ENCODE measurements around the gene PRKG1.

The PRKG1 gene

GRCh38 chr10:51503378-51503777 is 429.1 kb downstream of the PRKG1 start:
- in situ Hi-C loops (cut with MboI; ENCODE audit: low pct_unique_long_range_greater_than_20kb, low sequenced_read_pairs) = no loop called here
- no peak for DNase-seq

DNA sequence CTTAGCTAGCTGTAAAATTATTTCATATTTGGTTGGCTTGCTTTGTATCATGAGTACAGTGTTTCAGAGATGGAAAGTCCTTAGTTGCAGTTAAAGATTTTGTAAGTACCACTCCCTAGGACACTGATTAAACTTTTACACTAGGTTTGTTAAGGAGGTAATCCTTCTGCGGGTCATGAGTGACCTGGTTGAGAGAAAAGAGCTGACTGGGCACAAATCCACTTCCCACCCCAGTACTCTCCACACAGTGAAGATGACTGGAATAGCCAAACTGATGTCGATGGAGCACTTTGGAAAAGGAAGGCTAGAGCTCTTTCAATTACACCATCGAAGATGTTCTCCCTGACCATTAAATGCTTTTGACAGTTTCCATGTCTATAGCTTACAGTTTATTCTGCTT is 433.2 kb downstream of the PRKG1 start:
- in situ Hi-C loops (cut with MboI; ENCODE audit: low pct_unique_long_range_greater_than_20kb, low sequenced_read_pairs) = no loop called here
- DNase-seq = no peak

DNA sequence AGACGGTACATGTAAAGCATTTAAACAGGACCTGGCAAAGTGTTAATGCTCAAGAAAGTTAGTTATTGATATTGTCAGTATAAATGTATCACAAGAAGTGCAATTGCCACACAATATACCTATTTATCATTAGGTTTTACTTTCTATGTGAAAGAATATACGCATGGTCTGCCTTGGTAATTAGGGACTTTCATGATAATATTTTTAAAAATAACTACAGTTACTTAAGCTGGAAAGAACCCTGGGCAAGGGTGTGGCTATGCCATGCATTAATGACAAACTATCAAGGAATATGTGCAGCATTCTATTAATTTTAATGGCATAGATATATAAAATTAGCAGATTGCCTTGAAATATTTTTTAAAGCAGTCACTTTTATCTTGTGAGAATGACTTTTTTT is 433.9 kb downstream of the PRKG1 start:
- no peak for DNase-seq
- in situ Hi-C loops (cut with MboI; ENCODE audit: low pct_unique_long_range_greater_than_20kb, low sequenced_read_pairs) = no loop called here

- DNase-seq = no peak
- in situ Hi-C loops (cut with MboI; ENCODE audit: low pct_unique_long_range_greater_than_20kb, low sequenced_read_pairs) = no loop called here
Observed at GRCh38 chr10:51510231-51510630, 435.9 kb downstream of the PRKG1 start.

- in situ Hi-C loops (cut with MboI; ENCODE audit: low pct_unique_long_range_greater_than_20kb, low sequenced_read_pairs) = no loop called here
- no peak for DNase-seq
Observed at GRCh38 chr10:51521605-51522004, 447.3 kb downstream of the PRKG1 start.

DNA sequence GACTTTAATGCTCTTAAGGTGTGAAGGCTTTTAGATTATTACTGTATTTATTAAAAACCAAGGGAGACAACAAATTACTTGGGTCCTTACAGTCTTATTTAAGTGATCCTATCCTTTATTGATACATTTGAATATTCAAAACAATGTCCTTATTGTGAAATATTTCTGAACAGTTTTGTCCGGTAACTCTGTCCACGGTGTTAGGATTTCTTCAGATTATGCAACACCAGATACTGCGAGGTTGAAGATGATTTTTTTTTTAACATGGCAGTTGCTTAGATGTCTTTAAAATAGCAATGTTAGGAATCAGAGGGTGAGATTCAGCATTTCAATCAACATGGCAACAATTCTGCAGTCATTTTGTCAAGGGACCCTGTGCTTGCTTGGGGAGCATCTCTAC is 448.6 kb downstream of the PRKG1 start:
- in situ Hi-C loops (cut with MboI; ENCODE audit: low pct_unique_long_range_greater_than_20kb, low sequenced_read_pairs) = no loop called here
- DNase-seq = no peak

GRCh38 chr10:51523440-51523839 is 449.2 kb downstream of the PRKG1 start:
- in situ Hi-C loops (cut with MboI; ENCODE audit: low pct_unique_long_range_greater_than_20kb, low sequenced_read_pairs) = no loop called here
- no peak for DNase-seq

- in situ Hi-C loops (cut with MboI; ENCODE audit: low pct_unique_long_range_greater_than_20kb, low sequenced_read_pairs) = no loop called here
- no peak for DNase-seq
Observed at GRCh38 chr10:51524041-51524440, 449.8 kb downstream of the PRKG1 start.

DNA sequence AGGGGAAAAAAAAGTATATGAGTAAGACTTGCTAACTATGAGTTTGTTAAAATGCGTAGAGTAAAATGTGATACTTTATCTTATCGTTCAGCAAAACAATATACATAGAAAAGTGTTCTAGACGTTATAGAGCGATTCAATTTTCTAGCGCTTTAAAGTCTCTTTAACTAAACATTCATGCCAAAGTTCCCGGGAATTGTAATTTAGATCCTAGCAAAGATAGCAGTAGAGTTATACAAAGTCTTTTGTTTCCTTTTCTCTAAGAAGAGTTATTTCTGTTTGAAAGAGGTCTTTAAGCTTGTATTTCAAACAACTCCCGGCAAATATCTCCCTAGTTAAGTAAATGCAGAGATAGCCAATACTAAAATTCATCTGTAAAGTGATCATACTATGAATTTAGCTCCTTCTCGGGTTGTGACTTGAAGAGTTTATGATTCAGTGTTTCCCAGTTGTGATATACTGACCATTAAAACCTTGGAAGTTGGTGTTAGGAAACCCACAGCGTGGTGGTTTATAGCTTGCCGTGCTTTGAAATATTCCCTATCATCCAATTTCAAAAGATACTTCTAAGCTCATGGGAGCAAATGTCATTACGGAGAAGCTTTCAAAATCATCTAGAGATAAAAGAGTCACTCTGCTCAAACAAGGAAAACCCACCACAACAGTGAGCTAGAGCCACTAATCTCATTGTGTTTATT is 453.4 kb downstream of the PRKG1 start:
- no peak for DNase-seq
- in situ Hi-C loops (cut with MboI; ENCODE audit: low pct_unique_long_range_greater_than_20kb, low sequenced_read_pairs) = no loop called here

DNA sequence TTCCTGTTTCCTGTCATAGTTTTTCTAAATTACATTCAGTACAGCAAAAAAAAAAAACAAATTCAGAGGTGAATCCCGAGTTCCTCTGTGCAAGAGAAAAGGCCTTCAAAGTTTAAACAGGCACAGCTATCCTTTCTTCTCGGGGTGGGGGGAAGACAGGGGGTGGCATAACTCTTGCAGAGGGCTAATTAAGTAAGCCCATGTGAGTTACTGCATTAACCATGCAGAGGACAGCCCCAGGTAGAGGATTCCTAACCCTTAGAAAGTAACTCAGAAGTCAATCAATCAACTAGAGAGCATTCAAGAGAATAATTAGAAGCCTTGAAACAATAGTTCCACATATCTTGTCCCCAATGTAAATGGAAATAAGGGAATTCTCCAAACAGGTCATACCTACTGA is 454.2 kb downstream of the PRKG1 start:
- in situ Hi-C loops (cut with MboI; ENCODE audit: low pct_unique_long_range_greater_than_20kb, low sequenced_read_pairs) = no loop called here
- no peak for DNase-seq

GRCh38 chr10:51530541-51530940 is 456.3 kb downstream of the PRKG1 start:
- in situ Hi-C loops (cut with MboI; ENCODE audit: low pct_unique_long_range_greater_than_20kb, low sequenced_read_pairs) = no loop called here
- no peak for DNase-seq

DNA sequence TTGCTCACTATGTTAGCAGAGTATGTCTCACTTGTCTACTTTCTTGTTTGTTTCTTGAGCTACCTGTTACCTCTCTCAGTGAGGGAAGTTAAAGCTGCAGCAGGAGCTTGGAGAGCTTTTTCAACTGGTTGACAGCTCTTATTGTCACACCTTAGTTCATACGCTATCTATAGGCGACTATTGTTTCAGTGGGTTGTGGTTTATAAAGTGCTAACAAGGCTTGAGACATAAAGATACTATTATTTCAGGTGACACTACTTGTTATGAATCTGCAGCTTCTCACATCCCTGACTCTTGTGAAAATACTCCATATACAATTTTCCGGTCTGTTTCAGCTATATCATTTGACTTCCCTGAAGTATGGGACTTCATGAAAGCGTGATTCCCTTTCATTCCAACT is 457.8 kb downstream of the PRKG1 start:
- DNase-seq = no peak
- in situ Hi-C loops (cut with MboI; ENCODE audit: low pct_unique_long_range_greater_than_20kb, low sequenced_read_pairs) = no loop called here

DNA sequence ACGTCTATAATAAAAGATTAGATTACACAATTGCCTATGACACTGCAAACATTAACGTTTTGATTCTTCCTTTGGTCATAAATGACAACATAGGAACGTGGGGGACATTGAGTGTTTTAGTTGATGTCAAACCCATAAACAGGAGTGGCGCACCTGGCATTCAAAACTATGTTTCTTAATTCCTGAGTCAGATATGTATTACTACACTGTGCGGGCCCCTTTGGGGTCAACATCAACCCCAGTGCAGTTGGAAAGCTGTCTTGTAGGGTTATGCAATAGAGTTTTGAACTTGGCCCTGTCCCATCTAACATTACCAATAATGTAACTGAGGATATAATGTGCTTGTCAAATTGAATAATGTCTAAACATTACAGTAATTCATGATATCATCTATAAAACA is 468.6 kb downstream of the PRKG1 start:
- DNase-seq = no peak
- in situ Hi-C loops (cut with MboI; ENCODE audit: low pct_unique_long_range_greater_than_20kb, low sequenced_read_pairs) = no loop called here

DNA sequence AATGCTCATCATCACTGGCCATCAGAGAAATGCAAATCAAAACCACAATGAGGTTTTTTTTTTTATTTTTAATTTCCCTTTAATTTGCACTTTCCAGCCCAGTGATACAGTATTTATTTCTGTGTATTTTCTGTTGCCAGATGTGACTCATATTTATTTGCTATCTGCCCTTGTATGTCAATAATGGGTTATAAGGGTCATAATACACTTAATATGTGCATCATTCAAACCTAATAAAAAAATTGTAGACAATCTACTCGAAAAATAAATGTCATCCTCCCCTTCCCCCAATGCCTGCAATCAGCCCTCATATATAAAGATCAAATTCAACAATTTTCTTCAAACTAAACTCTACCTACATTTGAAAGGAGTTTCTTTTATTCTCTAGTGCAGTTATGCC is 470.6 kb downstream of the PRKG1 start:
- in situ Hi-C loops (cut with MboI; ENCODE audit: low pct_unique_long_range_greater_than_20kb, low sequenced_read_pairs) = no loop called here
- DNase-seq = no peak

DNA sequence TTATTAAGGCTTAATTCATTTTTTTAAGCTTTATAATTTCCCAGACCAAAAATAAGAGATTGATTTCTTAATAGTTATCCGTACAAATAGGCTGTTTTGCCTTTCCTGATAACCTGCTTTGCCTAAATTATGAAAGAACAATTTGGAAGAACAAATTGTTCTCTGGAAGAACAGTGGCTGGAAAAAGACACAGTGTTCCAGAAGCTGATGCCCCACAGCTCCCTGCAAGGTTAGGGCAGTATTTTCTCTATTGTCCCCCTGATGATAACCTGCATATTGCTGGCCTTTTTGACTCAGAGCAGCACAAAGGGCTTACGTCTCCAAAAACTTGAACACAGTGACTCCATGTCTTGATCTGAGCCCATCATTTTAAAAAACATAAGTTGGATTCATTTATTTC is 473.7 kb downstream of the PRKG1 start:
- no peak for DNase-seq
- in situ Hi-C loops (cut with MboI; ENCODE audit: low pct_unique_long_range_greater_than_20kb, low sequenced_read_pairs) = no loop called here

DNA sequence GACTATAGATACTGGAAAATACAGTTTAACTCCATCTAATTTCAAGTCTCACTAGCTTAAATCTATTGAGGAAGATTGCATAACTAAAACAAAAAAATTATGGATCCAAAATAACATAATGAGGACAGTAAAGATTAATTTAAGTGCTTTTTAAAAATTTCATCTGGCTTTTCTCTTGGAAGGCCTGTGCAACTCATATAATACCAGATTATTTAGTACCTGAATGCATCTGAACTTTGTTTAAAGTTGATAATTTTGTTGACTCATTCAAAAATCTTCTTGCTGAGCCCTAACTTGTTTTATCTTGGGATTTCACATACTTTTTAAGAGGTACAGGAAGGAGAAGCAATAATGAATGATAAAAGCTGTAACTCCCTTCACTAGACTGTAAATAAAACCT is 478.6 kb downstream of the PRKG1 start:
- in situ Hi-C loops (cut with MboI; ENCODE audit: low pct_unique_long_range_greater_than_20kb, low sequenced_read_pairs) = no loop called here
- DNase-seq = no peak

DNA sequence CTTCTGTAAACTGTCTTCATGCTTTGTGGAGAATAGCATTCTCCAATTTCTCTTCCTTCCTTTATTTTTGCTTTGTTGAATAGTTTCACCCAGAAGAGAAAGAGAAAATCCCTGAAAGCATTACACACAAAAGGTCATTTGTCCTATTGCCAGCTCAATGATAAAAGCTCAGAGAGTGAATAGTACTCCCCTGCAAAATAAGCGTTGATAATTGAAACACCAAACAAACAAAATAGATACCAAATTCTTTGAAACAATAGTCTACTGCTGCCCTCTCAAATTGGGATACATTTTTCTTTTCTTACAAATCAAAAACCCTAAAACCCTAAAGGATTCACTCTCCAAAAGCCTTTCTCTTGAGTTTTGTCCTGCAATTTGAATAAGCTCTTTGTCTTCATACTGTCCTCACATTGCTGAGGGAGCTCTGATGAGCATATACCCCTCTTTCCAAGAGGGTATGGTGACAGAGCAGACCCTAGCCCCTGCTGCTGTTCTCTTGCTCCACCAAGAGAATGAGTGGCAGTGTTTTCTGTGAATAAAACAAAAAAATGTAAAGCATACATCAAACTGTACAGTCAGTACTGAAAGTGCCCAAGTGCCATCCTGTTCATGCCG is 490.7 kb downstream of the PRKG1 start:
- DNase-seq = no peak
- in situ Hi-C loops (cut with MboI; ENCODE audit: low pct_unique_long_range_greater_than_20kb, low sequenced_read_pairs) = no loop called here

GRCh38 chr10:51567271-51567670 is 493.0 kb downstream of the PRKG1 start:
- no peak for DNase-seq
- in situ Hi-C loops (cut with MboI; ENCODE audit: low pct_unique_long_range_greater_than_20kb, low sequenced_read_pairs) = no loop called here

- in situ Hi-C loops (cut with MboI; ENCODE audit: low pct_unique_long_range_greater_than_20kb, low sequenced_read_pairs) = no loop called here
- DNase-seq = no peak
Observed at GRCh38 chr10:51569467-51569866, 495.2 kb downstream of the PRKG1 start.

DNA sequence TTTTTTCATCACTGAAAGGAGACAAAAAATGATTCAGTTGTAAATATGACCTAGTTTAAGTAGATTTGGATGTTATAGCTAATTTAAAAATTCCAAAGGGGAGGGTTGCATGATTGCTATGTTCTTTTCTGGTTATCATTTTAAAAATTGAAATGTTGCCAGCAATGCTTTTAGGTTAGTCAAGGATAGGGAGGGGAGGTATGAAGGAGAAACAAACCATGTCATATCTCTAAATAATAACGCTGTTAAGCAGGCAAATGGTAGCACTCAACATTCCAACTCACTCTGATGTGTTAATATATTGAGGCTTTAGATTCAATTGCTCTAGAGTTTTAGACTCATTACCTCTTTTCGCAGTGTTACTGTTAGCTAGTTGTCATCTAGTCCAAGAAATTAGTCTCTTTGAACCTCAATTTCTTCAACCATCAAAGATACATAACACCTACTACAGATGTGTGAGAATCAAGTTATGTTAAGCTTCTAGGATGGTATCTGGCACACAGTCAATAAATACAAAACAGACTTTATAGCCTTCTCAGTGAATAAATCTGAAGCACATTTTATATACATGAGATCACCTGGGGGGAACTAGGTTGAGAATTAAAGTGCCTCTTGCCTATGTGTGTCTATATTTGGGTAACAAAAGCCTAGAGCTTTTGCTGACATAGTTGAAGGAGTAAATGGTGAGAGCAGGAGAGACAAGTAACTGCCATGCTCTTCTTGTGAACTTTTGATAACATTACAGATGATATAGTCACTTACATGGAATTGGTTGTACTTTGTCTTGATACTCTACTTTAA is 500.2 kb downstream of the PRKG1 start:
- DNase-seq = no peak
- in situ Hi-C loops (cut with MboI; ENCODE audit: low pct_unique_long_range_greater_than_20kb, low sequenced_read_pairs) = no loop called here

All from KBM-7 (cell line).